Measurements from ENCODE around the gene PRDM15. TPM values are rescaled to one million over a fixed set of nuclear protein-coding genes. Genes with fewer than 3 reads are reported as not detected.

PRDM15 gene
- polyA plus RNA-seq, 3 donors = 0.19 to 19.0 (median 0.74) TPM

DNA sequence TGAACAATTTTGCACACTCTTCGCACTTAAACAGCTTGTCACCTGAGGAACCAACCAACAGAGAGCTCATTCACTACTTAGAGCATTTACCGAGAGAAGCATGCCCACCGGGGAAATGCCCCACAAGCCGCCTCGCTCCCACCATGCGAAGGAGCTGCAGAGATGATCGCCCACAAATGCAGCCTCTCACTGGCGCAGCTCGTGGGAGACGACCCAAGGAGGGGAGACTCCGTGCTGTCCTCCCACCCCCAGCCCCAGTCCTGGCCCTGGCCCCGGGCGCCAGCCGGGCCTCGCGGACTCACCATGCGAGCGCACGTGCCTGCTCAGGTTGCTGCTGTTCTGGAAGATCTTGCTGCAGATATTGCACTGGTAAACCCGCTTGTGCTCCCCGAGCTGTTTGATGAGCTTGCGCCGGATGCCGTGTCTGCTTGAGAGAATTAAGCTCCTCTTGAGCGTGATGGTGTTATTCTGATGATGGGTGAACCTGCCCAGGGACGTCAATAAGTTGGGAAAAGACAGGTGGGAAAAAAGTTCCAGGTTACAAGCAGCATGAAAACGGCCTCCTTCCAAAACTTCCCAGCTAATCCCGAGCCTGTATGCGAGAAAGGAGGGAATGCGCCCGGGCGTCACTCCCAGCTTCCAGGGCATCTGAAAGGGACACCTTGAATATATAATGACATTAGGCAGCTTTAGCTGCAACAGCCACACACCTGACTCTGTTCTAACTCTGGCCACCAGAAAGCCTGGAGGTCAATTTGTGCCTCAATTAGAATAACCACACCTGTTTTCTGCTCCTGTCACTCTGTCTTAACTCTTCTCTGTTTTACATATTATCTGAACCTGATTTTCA is 42.8 kb downstream of the PRDM15 start:
- no peak overlapping the region for H3K4me3 ChIP-seq (replicated peaks in 1 of 3; ENCODE audit: low read depth in 2 of 3, low read length in 3 of 3)
- intact Hi-C loops (cut with micrococcal nuclease) = no loop called here
- Mint-ChIP-seq H3K27me3 (ENCODE audit: low read depth in 3 of 3) (peaks cover 0 to 2% (median 2%) of the 10 kb centered on the region in 3 donors), H3K4me3 (no peak overlapping the region), H3K27ac (no peak overlapping the region), H3K36me3 (peaks cover 60 to 76% of the 10 kb centered on the region in 2 donors), H3K4me1 (no peaks in the 10 kb centered on the region), H3K9me3 (peaks cover 7 to 11% (median 9%) of the 10 kb centered on the region in 7 donors)
- no peaks in the 10 kb centered on the region for H3K79me2 ChIP-seq (ENCODE audit: insufficient read depth, low read length)
- no peaks in the 10 kb centered on the region for H4K20me1 ChIP-seq (ENCODE audit: insufficient read depth, low read length)
- H3K4me1 ChIP-seq (ENCODE audit: control insufficient read depth in 1 of 2, insufficient read depth in 2 of 2, low read length in 2 of 2) = no peaks in the 10 kb centered on the region
- DNase-seq = no peak
- H3K27me3 ChIP-seq (ENCODE audit: control insufficient read depth in 2 of 2, insufficient read depth in 2 of 2, low read length in 2 of 2) = no peaks in the 10 kb centered on the region
- TF ChIP-seq, protein P1, sequence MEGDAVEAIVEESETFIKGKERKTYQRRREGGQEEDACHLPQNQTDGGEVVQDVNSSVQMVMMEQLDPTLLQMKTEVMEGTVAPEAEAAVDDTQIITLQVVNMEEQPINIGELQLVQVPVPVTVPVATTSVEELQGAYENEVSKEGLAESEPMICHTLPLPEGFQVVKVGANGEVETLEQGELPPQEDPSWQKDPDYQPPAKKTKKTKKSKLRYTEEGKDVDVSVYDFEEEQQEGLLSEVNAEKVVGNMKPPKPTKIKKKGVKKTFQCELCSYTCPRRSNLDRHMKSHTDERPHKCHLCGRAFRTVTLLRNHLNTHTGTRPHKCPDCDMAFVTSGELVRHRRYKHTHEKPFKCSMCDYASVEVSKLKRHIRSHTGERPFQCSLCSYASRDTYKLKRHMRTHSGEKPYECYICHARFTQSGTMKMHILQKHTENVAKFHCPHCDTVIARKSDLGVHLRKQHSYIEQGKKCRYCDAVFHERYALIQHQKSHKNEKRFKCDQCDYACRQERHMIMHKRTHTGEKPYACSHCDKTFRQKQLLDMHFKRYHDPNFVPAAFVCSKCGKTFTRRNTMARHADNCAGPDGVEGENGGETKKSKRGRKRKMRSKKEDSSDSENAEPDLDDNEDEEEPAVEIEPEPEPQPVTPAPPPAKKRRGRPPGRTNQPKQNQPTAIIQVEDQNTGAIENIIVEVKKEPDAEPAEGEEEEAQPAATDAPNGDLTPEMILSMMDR (IDR thresholded peaks at IDR 0.05) = no peak
- peaks cover 49 to 85% of the 10 kb centered on the region in 2 donors for H3K36me3 ChIP-seq (replicated peaks in 1 of 2; ENCODE audit: control insufficient read depth in 1 of 2, insufficient read depth in 2 of 2, low read length in 2 of 2)
- no peak overlapping the region for H2AFZ ChIP-seq (ENCODE audit: insufficient read depth, low read depth, low read length, poor library complexity, severe bottlenecking)
- no peak overlapping the region for H3K27ac ChIP-seq (ENCODE audit: low read depth in 1 of 2, low read length in 2 of 2)
- H3K4me2 ChIP-seq (replicated peaks; ENCODE audit: extremely low read depth, low read length, poor library complexity, severe bottlenecking) = no peak overlapping the region
- H3K9ac ChIP-seq (ENCODE audit: insufficient read depth, low read length, poor library complexity, severe bottlenecking) = no peak overlapping the region
- H3K9me3 ChIP-seq (replicated peaks in 1 of 2; ENCODE audit: control insufficient read depth in 1 of 2, insufficient read depth in 1 of 2, low read length in 2 of 2) = no peaks in the 10 kb centered on the region
- WGBS (ENCODE audit: insufficient coverage) = 95% methylated on average over 26 of the region's 32 CpGs

DNA sequence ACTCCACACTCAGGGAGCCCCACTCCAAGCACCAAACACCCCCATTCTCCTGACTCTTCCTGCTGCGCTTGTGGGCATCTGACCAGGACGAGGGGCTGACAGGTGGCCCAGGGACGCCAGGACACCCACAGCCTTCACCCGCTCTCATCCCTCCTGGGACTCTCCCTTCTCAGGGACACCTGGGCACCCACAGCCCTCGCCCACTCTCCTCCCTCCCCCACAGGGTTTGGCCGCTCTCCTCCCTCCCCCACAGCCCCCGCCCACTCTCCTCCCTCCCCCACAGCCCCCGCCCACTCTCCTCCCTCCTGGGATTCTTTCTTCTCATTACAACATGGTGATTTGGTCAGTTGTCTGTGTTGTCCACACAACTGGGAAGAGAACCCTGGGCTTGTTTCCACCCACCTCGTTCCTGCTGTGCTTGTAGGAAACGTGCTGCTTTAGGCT is 43.4 kb downstream of the PRDM15 start:
- H3K9ac ChIP-seq (ENCODE audit: insufficient read depth, low read length, poor library complexity, severe bottlenecking) = no peak overlapping the region
- TF ChIP-seq, protein P1 (IDR thresholded peaks at IDR 0.05) = no peak
- H3K27ac Mint-ChIP-seq = peak overlapping the region in 2 of 7 donors; percentile 28 to 75
- H3K4me3 ChIP-seq (replicated peaks in 1 of 3; ENCODE audit: low read depth in 2 of 3, low read length in 3 of 3) = no peak overlapping the region
- peaks cover 49 to 79% of the 10 kb centered on the region in 2 donors for H3K36me3 ChIP-seq (replicated peaks in 1 of 2; ENCODE audit: control insufficient read depth in 1 of 2, insufficient read depth in 2 of 2, low read length in 2 of 2)
- peaks cover under 1 to 5% (median 3%) of the 10 kb centered on the region in 7 donors for H3K9me3 Mint-ChIP-seq
- H3K4me1 Mint-ChIP-seq = no peaks in the 10 kb centered on the region
- peaks cover 53 to 70% of the 10 kb centered on the region in 2 donors for H3K36me3 Mint-ChIP-seq
- intact Hi-C loops (cut with micrococcal nuclease) = no loop called here
- no peak overlapping the region for H3K27ac ChIP-seq (ENCODE audit: low read depth in 1 of 2, low read length in 2 of 2)
- H3K27me3 ChIP-seq (ENCODE audit: control insufficient read depth in 2 of 2, insufficient read depth in 2 of 2, low read length in 2 of 2) = no peaks in the 10 kb centered on the region
- H4K20me1 ChIP-seq (ENCODE audit: insufficient read depth, low read length) = no peaks in the 10 kb centered on the region
- no peak overlapping the region for H3K4me2 ChIP-seq (replicated peaks; ENCODE audit: extremely low read depth, low read length, poor library complexity, severe bottlenecking)
- 95% methylated on average over 6 of the region's 10 CpGs for WGBS (ENCODE audit: insufficient coverage)
- H2AFZ ChIP-seq (ENCODE audit: insufficient read depth, low read depth, low read length, poor library complexity, severe bottlenecking) = no peak overlapping the region
- H3K9me3 ChIP-seq (replicated peaks in 1 of 2; ENCODE audit: control insufficient read depth in 1 of 2, insufficient read depth in 1 of 2, low read length in 2 of 2) = no peaks in the 10 kb centered on the region
- no peaks in the 10 kb centered on the region for H3K79me2 ChIP-seq (ENCODE audit: insufficient read depth, low read length)
- H3K4me1 ChIP-seq (ENCODE audit: control insufficient read depth in 1 of 2, insufficient read depth in 2 of 2, low read length in 2 of 2) = no peaks in the 10 kb centered on the region
- no peak for DNase-seq
- H3K4me3 Mint-ChIP-seq = no peak overlapping the region
- H3K27me3 Mint-ChIP-seq (ENCODE audit: low read depth in 3 of 3) = peaks cover 0 to 2% (median 2%) of the 10 kb centered on the region in 3 donors
